TTC549 (cell line): ENCODE measurements around the gene LYST.
"Not testable (repeated sequence)": the region's sequence is repeated elsewhere in the genome, so short reads cannot be mapped to it uniquely, and the experiment has no call there.

Source experiments
- FAIRE-seq: peaks from 2 replicates; lab custom pipeline; 2012; peaks lifted over from hg19 to GRCh38; lab: Jason Lieb, UNC

The LYST gene

DNA sequence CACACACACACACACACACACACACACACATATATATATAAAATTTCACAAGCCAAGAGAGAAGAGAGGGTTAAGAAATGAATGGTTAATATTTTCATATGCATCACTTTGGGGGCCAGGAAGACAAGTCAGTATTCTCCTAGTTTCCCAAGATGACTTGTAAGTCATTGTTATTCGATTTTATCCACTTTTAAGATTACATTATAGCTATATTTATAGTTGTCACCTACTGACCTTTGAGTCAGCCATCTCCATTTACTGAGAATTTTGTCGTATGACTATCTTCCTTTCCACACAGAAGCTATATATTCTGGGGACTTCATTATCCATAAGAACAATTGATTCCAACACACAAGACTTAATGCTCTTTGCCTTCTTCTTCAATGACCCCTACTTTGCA lies 8.9 kb downstream of the LYST start:
- FAIRE-seq: no peak

GRCh38 chr1:235855811-235856429 lies 10.8 kb downstream of the LYST start:
- FAIRE-seq: no peak

- no peak for FAIRE-seq
Measured at GRCh38 chr1:235854347-235854746, 12.4 kb downstream of the LYST start.

GRCh38 chr1:235853653-235854052 lies 13.1 kb downstream of the LYST start:
- FAIRE-seq: no peak

GRCh38 chr1:235852887-235853286 lies 13.8 kb downstream of the LYST start:
- FAIRE-seq: no peak

GRCh38 chr1:235851939-235852338 lies 14.8 kb downstream of the LYST start:
- no peak for FAIRE-seq

- FAIRE-seq: peak; percentile 87
Measured at GRCh38 chr1:235848251-235848650, 18.5 kb downstream of the LYST start.

- FAIRE-seq: not testable (repeated sequence)
Measured at GRCh38 chr1:235845656-235846107, 21.0 kb downstream of the LYST start.

DNA sequence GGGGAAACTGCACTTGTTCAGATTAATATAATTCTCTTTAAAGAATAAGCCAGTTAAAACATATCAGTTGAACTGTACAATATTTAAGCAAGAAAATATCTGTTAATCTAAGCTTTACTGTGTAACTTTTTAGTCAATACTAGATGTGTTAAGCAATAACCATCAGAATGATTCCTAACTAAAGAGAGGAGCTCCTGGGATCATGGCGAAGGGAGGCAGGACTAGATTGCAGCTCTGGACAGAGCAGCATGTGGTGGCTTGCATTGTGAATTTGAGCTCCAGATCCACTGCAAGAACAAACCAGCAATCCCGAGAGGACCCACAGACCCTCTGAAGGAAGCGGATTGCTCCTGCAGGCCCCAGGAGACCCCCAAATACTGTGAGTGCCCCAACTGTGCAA lies 21.9 kb downstream of the LYST start:
- no peak for FAIRE-seq

GRCh38 chr1:235843461-235843961 lies 23.2 kb downstream of the LYST start:
- peak; percentile 94 for FAIRE-seq

- no peak for FAIRE-seq
Measured at GRCh38 chr1:235841938-235842545, 24.7 kb downstream of the LYST start.

GRCh38 chr1:235838021-235838420 lies 28.7 kb downstream of the LYST start:
- FAIRE-seq: no peak

GRCh38 chr1:235835226-235835625 lies 31.5 kb downstream of the LYST start:
- FAIRE-seq: no peak

DNA sequence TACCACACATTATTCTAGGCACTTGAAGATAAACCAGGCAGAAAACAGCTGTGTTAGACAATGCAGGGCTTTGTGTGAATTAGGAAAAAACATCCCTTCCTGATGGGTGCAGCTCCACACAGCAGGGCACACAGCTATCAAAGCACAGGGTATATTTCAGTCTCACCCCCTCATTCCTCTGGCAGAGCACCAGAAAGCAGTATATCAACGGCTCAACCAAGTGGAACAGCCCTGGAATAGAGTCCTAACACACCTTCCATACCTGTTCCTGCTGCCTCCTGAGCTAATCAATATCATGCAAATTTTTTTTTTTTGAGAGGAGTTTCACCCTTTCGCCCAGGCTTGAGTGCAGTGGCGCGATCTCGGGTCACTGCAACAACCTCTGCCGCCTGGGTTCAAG lies 32.1 kb downstream of the LYST start:
- no peak for FAIRE-seq

DNA sequence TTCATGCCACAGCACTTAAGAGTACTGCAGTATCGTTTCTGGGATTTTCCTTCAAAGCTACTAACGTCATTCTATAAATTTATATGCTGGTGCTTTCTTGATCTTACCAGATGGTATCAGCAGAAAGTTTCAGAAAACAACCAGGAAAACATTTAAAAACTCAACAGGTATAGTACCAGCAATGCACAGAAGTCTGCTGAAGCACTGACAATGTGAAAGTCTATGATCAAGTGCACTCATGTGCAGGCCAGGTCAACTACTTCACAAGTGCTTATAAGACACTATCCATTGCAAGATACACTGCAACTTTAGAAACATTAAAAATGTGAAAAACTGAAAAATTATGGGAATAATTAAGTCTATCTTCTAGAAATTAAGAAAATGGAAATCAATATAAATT lies 34.7 kb downstream of the LYST start:
- no peak for FAIRE-seq

DNA sequence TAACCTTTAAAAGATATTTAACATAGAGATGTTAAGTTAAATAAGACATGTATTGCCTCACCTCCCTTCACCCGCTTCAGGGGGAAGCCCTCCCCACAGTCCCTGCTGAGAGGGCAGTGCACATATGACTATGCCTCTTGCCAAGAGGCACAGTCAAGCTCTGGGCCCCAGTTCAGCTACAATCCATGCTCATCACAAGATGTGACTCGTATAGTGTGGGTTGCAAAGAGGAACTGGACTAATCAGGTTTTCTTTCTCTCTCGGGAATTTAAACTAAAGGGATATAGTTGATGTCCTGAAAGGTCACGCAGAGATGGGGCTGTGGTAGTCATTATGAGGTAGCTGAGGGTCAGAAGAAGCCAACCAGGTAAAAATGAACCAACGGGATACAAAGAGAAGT lies 35.6 kb downstream of the LYST start:
- FAIRE-seq: no peak

DNA sequence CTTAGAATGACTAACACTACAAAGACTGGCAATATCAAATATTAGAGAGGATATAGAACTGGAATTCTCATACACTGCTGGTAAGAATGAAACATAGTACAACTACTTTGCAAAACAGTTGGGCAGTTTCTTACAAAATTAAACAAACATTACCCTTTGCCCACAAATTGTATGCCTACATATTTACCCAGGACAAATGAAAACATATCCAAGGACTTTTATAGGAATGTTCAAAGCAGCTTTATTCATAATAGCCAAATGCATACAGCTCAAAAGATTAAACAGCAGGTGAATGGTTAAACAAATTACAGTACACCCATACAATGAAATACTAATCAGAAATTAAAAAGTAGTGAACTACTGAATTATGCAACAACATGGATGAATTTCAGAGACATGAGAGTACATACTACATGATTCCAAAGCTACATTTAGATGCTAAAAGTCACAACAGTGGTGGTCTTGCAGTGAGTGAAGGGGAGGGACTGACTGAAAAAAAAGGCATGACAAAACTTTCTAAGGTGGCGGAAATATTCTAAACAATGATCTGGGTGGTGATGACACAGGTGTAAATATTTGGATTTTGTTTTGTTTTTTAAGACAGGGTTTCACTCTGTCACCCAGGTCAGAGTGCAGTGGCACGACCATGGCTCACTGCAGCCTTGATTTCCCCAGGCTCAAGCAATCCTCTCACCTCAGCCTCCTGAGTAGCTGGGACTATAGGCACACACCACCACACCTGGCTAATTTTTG lies 40.4 kb downstream of the LYST start:
- FAIRE-seq: no peak

DNA sequence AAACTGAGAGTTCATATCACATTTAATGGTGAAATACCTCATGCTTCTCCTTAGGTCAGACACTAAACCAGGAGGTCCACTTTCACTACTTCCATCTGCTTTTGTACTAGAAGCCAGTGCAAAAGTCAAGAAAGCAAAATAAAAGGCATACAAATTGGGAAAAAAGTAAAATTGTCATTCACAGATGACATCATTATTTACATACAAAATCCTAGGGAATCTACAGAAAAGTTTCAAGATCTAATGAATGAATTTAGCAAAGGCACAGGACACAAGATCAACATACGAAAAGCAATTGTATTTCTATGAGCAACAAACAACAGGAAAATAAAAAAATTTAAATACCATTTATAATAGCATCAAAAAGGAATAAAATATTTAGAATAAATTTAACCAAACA lies 41.5 kb downstream of the LYST start:
- FAIRE-seq: no peak

- no peak for FAIRE-seq
Measured at GRCh38 chr1:235823684-235824083, 43.0 kb downstream of the LYST start.

- no peak for FAIRE-seq
Measured at GRCh38 chr1:235822685-235823084, 44.0 kb downstream of the LYST start.

DNA sequence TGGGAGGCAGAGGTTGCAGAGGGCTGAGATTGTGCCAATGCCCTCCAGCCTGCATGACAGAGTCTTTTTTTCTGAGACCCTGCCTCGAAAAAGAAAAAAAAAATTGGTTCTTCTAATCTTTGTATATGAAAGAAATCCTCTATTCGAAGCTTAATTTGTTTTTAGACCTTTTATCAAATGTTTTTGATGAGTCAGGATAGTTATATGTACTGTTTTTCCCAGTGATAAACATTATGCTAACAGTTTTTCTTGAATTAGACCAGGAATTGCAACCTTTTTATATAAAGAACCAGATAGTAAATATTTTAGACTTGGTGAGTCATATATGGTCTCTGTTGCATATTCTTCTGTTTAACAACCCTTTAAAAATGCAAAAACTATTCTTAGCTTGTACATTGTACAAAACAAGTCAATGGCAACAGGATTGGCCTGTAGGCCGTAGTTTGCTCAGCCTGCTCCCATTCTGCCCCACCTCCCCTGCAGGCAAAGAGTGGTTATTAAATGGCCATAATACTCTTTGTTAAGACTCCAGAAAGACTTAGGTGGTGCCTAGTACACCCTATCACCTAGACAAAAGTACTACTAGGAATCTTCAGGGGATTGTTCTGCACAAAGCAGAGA lies 45.2 kb downstream of the LYST start:
- FAIRE-seq: no peak

- FAIRE-seq: no peak
Measured at GRCh38 chr1:235820061-235820460, 46.6 kb downstream of the LYST start.

DNA sequence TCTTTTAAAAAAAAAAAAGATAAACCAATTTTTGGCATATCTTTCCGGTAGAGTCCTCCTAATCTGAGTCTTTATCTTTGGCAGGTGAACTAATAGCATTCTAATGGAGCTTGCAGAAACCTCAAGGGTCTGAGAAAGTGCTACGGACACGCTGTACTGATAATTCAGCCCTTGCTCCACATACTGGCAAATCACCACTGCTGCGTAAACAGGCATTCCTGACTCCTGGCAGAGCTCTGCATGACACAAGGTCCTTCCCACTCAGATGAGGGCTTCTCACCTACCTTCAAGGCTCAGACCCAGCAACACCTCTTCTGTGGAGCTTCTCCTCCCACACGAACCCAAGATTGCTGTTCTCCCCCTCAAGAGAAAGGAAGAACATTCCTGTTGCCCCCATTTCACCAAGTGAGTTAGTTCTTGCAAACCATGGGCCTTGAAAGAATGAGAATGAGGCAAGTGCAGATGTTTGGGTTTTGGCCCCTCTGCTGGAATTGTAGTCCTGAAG lies 48.0 kb downstream of the LYST start:
- no peak for FAIRE-seq
